Muscle layer of duodenum (tissue), 2 donors: ENCODE data around the gene ADCY3.

Source experiments
- H3K27ac ChIP-seq: one replicate; pipeline ENCODE4 v1.7.0; 2013; ENCODE audit warnings: mild to moderate bottlenecking, low read length
- H3K27me3 ChIP-seq: one replicate; pipeline ENCODE4 v1.7.0; 2013; ENCODE audit warnings: low read depth, mild to moderate bottlenecking, control low read depth, low read length
- H3K36me3 ChIP-seq, 2 donors: one replicate each; pipeline ENCODE4 v1.7.0; 2013; ENCODE audit warnings: low read length in 2 of 2, control low read depth in 1 of 2, mild to moderate bottlenecking in 1 of 2; ENCODE audit not compliant: insufficient read depth in 2 of 2, control insufficient read depth in 1 of 2
- H3K4me1 ChIP-seq, 2 donors: one replicate each; pipeline ENCODE4 v1.7.0; 2013; ENCODE audit warnings: low read length in 2 of 2, mild to moderate bottlenecking in 2 of 2, control low read depth in 1 of 2, moderate library complexity in 1 of 2; ENCODE audit not compliant: insufficient read depth in 2 of 2, control insufficient read depth in 1 of 2
- H3K4me3 ChIP-seq, 2 donors: one replicate each; pipeline ENCODE4 v1.7.0; 2013; ENCODE audit warnings: low read length in 2 of 2, low read depth in 1 of 2, mild to moderate bottlenecking in 1 of 2
- H3K9me3 ChIP-seq, 2 donors: one replicate each; pipeline ENCODE4 v1.7.0; 2013; ENCODE audit warnings: low read length in 2 of 2, control low read depth in 1 of 2, mild to moderate bottlenecking in 1 of 2; ENCODE audit not compliant: control insufficient read depth in 1 of 2
- donor health status: healthy.

The ADCY3 gene

DNA sequence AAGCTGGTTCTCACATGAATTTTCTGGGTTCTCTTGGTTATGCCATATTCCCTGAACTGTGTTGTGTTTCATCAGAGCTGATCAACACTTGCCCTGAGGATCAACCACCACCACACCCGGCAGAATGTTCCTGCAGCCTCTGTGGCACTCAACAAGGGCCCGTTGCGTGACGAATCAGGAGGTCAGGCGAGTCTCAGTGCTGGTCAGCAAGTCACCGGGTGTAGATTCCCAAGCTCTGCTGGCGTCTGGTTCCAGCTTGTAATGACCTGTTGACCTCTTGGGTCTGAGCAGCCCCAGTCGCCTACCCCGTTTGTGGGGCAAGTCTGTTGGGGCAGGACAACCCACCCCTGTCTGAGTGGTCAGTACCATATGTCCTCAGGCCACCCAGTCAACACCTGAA lies 46.0 kb downstream of the ADCY3 start:
- no peaks in the 10 kb centered on the region for H3K36me3 ChIP-seq
- no peaks in the 10 kb centered on the region for H3K27me3 ChIP-seq
- no peaks in the 10 kb centered on the region for H3K4me1 ChIP-seq
- no peaks in the 10 kb centered on the region for H3K9me3 ChIP-seq
- no peak overlapping the region for H3K27ac ChIP-seq
- H3K4me3 ChIP-seq: no peak overlapping the region

DNA sequence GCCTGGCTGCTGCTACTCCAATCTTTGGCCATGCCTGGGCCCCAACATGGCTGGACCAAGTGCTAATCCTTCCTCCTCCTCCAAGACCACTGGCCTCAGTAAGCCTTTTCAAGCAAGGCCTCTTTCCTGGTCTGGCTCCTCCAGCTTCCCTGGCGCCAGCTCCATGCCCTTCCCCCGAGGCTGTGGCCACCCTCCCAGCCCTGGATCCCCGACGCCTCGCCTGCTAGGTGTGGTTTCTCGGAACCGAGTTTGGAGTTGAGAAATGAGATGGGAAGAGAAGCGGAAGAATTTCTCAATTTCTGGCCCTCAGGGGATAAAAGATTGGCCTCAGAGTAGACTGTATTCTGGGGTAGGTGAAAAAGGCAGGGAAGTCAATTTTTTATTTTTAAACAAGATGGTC lies 46.4 kb downstream of the ADCY3 start:
- no peaks in the 10 kb centered on the region for H3K36me3 ChIP-seq
- H3K4me1 ChIP-seq: no peaks in the 10 kb centered on the region
- H3K9me3 ChIP-seq: no peaks in the 10 kb centered on the region
- no peaks in the 10 kb centered on the region for H3K27me3 ChIP-seq
- no peak overlapping the region for H3K27ac ChIP-seq
- H3K4me3 ChIP-seq: no peak overlapping the region

DNA sequence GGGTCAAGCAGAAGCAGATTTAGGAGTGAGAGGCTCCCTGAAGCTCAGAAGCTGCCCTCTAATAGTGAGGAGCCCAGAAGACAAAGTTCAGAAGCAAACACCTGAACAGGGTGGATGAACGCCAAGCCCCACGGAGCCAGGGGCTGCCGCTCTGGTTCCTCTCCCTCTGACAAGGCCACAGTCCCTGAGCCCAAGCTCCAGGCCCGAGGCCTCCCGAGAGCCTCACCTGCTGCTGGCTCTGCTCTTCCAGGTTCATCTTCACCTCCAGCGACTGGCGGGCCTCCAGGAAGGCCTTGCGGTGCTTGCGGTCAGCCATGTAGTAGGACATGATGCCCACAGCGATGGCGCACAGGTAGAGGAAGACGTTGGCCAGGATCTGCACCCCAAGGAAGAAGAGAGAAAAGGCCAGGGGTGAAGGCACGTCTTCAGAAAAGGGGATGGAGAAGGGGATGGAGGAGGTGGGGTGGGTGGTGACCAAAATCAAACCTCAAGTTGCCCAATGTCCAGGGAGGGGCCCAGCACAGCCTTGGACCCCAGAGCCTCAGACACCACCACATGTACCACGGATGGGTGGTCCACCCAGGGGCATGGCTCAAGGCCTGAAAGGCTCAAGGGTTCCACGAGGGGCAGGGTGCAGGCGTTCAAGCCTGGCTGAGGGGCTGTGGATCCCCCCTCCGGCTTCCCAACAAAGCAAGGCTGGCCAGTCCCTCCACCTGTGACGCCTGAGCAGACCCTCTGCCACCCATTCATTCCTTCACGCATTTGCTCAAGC lies 47.5 kb downstream of the ADCY3 start:
- Histone ChIP-seq H3K4me3 (no peak overlapping the region), H3K27ac (no peak overlapping the region), H3K36me3 (no peaks in the 10 kb centered on the region), H3K4me1 (no peaks in the 10 kb centered on the region), H3K9me3 (no peaks in the 10 kb centered on the region), H3K27me3 (no peaks in the 10 kb centered on the region)

- Histone ChIP-seq H3K27ac (no peak overlapping the region), H3K27me3 (no peaks in the 10 kb centered on the region), H3K9me3 (no peaks in the 10 kb centered on the region), H3K4me3 (no peak overlapping the region), H3K4me1 (no peaks in the 10 kb centered on the region), H3K36me3 (no peaks in the 10 kb centered on the region)
These were observed 48.1 kb downstream of the ADCY3 start for GRCh38 chr2:24871852-24872333.

- Histone ChIP-seq H3K27me3 (no peaks in the 10 kb centered on the region), H3K9me3 (no peaks in the 10 kb centered on the region), H3K36me3 (no peaks in the 10 kb centered on the region), H3K27ac (no peak overlapping the region), H3K4me1 (no peaks in the 10 kb centered on the region), H3K4me3 (no peak overlapping the region)
These were observed 48.9 kb downstream of the ADCY3 start for GRCh38 chr2:24870891-24871705.

GRCh38 chr2:24870440-24870839 lies 49.6 kb downstream of the ADCY3 start:
- Histone ChIP-seq H3K4me1 (no peaks in the 10 kb centered on the region), H3K27me3 (no peaks in the 10 kb centered on the region), H3K27ac (no peak overlapping the region), H3K4me3 (no peak overlapping the region), H3K36me3 (no peaks in the 10 kb centered on the region), H3K9me3 (no peaks in the 10 kb centered on the region)

DNA sequence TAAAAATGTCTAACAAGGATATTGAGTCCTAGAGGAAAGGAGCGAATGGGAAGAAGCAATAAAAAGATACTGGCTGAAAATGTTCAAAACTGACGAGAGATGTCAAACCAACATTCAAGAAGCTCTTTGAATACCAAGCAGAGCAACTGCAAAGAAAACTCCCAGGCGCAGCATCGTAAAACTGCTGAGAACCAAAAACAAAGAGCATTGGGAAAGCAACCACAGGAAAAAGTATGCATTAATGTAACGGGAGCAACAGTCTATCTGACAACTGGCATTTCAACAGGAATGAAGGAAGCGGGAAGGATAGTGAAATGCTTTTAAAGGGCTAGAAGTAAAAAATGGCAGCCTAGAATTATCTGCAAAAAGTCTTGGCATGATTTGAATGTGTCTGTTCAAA lies 53.1 kb downstream of the ADCY3 start:
- Histone ChIP-seq H3K4me3 (no peak overlapping the region), H3K4me1 (no peaks in the 10 kb centered on the region), H3K27ac (no peak overlapping the region), H3K36me3 (no peaks in the 10 kb centered on the region), H3K9me3 (no peaks in the 10 kb centered on the region), H3K27me3 (no peaks in the 10 kb centered on the region)

- Histone ChIP-seq H3K27ac (no peak overlapping the region), H3K4me3 (no peak overlapping the region), H3K9me3 (no peaks in the 10 kb centered on the region), H3K36me3 (no peaks in the 10 kb centered on the region), H3K4me1 (no peaks in the 10 kb centered on the region), H3K27me3 (no peaks in the 10 kb centered on the region)
These were observed 56.4 kb downstream of the ADCY3 start for GRCh38 chr2:24863641-24864040.

DNA sequence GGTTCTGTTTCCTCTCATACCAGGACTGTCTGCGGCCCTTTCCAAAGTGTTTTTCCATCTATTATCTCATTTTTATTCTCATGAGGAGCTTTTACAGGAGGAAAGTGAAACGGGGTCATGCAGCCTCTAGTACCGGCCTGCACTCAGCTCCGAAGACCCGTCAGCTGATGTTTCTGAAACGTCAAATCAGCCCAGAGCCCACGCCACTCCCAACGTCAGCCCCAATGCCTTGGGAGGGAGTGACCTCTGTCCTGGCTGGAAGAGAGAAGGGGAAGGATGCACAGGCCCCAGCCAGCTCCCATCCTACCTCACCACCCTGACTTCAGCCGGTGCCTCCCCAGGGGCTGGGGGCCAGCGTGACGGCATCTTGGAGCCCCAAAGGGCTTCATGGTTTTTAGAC lies 58.5 kb downstream of the ADCY3 start:
- H3K27me3 ChIP-seq: no peaks in the 10 kb centered on the region
- no peak overlapping the region for H3K4me3 ChIP-seq
- H3K27ac ChIP-seq: no peak overlapping the region
- no peaks in the 10 kb centered on the region for H3K4me1 ChIP-seq
- H3K36me3 ChIP-seq: no peaks in the 10 kb centered on the region
- no peaks in the 10 kb centered on the region for H3K9me3 ChIP-seq

DNA sequence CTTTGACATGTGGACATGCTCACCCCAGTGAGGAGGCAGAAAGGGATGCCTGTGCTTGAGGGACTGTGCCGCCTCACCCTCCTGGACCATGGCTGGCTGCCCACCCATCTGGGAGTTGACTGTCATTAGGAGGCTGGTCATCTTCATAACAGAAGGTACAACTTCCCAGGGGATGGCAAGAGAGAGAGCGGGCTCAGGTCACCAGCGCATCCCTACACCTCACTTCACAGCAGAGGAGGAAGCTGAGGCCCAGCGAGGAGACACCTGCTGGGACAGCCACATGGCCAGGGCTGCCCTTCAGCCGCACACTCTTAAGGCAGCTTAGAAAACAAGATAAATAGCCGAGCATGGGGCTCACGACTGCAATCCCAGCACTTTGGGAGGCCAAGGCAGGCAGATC lies 59.4 kb downstream of the ADCY3 start:
- Histone ChIP-seq H3K9me3 (no peaks in the 10 kb centered on the region), H3K4me1 (no peaks in the 10 kb centered on the region), H3K27ac (no peak overlapping the region), H3K4me3 (no peak overlapping the region), H3K36me3 (no peaks in the 10 kb centered on the region), H3K27me3 (no peaks in the 10 kb centered on the region)

GRCh38 chr2:24859968-24860600 lies 60.0 kb downstream of the ADCY3 start:
- Histone ChIP-seq H3K27me3 (no peaks in the 10 kb centered on the region), H3K4me1 (no peaks in the 10 kb centered on the region), H3K27ac (no peak overlapping the region), H3K4me3 (no peak overlapping the region), H3K36me3 (no peaks in the 10 kb centered on the region), H3K9me3 (no peaks in the 10 kb centered on the region)
